SKM-1 treated with dmso at 0.1 percent for 144 hours (cell line): Measurements from ENCODE around the gene TMCO4.

Source experiments
- DNase-seq: peaks from one replicate; lab custom pipeline; 2025; ENCODE audit not compliant: unreplicated experiment; lab: John Stamatoyannopoulos, UW

TMCO4 gene

DNA sequence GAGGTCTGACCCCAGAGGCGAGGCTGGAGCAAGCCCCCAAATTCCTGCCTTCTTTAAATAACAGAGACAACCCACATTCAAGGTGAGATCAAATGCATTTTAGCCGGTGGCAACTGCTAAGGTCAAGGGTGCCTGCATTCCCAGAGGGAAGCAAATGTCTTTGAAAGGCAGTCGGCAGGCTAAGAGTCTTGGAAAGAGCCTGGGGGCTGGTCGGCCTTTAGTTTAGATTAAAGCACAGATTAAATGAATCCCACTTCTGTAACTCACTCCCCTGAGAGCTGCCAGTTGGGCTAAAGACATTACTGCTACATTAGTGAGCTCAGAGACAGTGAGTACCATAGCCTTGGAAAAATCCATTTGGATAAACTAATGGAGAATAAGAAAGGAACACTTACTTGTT, 75.8 kb downstream of the TMCO4 start:
- DNase-seq = no peak

DNA sequence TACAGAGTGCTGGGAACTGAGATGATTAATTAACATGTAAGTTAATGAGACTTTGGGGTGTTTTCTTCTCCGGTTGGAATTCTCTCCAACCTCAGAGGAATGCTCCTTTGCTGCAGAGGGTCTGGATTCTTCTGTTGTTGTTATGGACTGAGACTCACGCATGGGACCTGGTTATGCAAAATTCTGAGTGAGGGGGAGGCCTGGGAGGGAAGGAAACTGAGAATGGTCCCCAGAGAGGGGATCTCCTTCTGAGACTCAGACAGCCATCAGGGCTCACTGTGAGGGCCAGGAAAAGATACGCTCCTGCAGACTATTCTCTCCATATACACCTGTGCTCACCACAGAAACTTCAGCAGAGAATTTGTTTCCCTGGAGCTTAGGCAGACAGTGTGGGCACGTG, 78.7 kb downstream of the TMCO4 start:
- DNase-seq = no peak

DNA sequence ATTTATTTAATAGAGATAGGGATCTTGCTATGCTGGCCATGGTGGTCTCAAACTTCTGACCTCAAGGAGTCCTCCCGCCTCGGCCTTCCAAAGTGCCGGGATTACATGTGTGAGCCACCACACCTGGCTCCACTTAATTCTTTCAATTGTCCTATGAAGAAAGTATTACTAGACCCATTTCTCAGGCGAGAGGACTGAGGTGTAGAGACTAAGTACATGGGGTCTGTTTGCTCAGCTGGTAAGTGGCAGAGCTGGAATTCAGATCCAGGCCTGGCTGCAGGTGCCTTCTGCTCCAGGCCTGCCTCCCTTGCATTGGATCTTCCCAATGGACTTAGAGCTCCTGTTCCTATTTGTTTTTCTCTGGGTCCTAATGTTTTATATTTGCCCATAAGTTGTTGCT, 79.5 kb downstream of the TMCO4 start:
- no peak for DNase-seq

DNA sequence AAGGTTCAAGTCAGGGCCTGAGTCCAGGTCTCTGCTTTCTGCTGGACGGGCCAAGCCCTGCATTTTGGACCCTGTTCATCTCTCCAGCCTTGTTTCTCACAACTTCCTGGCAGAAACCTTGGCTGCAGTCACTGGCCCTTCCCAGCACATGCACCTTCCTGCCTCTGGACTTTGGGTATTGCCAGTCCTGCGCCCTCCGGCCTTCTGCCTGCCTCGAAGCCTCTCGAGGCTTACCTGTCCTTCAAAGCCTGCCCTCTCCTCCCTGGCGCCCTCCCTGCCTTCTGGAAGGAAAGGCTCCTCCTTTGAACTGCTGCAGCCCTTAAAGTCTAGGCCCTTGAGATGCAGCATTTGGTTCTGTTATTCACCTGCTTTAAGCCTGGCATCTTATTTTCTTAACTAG, 82.2 kb downstream of the TMCO4 start:
- DNase-seq = no peak

DNA sequence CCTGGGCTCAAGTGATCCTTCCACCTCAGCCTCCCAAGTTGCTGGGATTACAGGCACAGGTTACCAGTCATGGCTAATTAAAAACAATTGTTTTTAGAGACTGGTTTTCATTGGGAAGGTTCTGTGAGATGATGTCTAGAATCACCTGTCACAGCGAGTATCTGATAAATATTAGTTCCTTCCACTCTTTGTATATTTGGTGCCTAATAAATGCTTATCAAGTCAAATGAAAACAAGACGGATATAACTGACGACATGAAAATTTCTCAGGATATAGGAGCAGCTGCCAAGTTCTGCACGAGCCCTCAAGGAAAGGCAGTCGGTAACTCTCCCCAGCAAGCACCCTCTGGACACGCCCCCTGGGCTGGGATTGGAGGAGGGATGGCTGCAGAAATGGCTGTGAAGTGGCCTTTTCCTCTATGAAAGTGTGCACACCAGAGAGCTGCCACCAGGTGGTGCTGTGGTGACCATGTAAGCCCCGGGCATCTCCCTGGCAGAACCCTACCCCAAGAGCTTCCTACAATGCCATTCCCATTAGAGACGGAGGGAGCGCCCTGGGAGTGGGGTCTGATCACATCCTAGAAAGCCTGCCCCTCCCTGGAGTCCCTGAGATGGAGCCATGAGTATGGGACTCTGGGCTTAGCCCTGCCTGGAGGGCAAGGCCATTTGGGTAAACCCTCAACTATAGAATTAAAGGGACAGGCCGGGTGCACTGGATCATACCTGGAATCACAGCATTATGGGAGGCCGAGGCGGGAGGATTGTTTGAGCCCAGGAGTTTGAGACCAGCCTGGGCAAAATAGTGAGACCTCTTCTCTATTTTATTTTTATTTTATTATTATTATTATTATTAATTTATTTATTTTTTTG, 84.1 kb downstream of the TMCO4 start:
- peak; percentile 83 for DNase-seq

DNA sequence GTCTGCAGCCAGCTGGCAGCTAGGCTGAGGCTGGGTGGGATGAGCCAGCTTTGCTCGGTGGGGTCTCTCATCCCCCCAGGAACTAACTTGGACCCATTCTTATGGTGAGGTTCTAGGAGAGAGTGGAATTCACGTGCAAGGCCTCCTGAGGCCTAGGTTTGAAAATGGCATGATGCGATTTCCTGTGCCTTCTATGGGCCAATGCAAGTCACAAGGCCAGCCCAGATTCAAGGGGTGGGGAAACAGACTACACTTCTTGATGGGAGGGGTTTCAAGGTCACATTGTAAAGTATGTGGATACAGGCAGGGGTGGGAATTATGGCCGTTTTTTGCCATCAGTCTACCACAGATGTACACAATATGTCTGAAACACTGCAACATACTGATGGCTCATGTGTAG, 86.8 kb downstream of the TMCO4 start:
- DNase-seq = no peak

DNA sequence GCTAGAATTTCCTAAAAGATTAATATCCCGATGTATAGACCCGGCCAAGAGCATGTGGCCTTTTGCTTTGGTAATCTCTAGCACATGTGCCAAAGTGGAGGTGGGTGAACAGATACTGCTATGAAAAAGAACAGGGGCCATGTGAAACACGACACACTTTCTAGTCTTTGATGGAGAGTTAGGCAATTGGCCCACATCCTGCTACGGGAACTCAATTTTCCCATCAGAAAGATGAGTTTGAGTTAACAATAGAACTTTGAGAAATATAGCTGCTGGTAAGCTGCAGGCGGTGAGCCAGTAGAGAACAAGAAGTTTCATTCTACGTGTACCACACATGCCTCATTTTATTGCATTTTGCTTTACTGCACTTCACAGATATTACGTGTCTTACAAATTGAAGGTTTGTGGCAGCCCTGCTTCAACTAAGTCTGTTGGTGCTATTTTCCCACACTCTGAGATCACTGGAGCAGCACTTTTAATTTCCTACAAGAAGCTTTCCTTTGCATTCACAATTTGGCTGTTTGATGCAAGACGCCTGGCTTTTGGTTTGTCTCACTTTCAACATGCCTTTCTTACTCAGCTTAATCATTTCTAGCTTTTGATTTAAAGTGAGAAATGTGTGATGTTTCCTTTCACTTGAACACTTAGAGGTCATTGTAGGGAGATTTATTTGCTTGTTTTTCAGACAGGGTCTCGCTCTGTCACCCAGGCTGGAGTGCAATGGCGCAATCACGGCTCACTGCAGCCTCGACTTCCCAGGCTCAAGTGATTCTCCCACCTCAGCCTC, 88.7 kb downstream of the TMCO4 start:
- no peak for DNase-seq

DNA sequence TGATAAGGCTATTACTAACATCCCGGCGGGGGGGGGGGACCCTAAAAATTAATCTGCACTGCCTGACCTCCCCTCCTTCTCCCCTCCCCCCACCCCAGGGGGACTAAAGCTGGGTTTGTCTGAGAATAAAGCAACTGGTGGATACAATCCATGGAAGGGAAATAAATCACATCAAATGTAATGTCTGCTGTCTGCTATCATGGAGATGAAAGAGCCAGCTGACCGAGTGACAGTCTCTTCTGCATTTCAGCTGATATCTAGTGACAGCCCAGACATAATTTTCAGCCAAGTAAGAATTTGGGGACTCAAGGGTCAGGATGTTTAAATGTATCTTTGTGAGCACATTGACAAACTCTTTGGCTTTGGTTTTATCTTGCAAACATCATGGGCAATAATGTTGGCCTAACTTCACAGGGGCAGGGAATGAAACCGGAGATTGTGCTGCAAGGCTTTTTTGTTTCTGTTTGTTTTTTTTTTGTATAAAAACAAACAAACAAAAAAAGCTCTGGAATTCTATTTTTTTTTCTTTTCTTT, 90.4 kb downstream of the TMCO4 start:
- no peak for DNase-seq

DNA sequence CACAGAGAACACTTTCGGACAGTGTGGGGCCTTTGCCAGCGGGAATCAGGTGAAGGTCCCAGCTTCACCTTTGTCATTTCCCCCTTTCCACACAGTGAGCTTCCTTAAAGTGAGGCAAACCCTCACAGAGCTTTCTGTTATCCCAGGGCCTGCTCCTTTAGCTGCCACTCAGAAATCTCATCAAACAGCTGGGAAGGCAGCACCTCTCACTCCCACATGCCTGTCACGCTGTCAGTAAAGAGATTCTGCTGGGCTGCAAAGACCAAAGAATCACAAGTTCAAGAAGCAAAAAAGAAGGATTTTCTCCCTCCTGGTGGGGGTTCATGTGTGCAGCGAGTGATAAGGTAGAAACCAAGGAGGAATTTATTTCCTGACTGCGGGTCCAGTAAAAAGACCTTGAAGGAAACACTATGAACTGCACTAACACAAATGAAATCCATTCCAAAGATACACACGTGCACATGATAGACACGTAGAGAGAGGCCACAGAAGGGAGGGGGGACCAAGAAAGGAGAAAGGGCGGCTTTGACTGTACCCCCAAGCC, 91.1 kb downstream of the TMCO4 start:
- no peak for DNase-seq

DNA sequence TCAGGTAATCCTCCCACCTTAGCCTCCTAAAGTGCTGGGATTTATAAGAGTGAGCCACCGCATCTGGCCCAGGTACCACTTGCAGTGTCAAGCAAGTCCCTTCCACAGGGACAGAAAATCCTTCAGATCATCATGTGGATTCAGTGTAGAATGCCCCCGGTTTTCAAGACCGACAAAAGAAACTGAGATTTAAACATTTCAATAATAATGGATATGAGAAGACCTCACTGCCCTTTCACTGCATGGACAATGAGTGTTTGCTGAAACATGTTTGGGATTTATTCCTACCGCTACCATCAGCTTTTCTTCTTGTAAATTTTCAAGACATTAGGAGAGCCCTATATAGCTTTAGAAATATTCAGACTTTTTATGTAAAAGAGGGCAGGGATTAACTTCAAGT, 93.6 kb downstream of the TMCO4 start:
- no peak for DNase-seq

DNA sequence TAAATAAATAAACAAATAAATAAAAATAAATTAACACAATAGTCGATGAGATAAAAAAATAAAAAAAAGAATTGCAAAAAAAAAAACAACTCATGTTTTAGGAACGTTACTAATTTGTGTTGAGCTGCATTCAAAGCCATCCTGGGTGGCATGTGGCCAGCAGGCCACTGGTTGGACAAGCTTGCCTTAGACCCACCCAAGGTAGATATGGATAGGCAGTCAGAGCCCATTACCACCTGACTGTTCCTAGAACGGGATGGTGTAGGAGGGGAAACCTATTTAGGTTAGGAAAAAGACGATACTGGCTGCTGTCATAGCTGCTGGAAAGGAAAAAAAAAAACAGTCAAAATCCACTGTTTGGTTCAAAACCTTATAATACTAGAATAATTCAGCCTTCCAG, 94.3 kb downstream of the TMCO4 start:
- DNase-seq = no peak

DNA sequence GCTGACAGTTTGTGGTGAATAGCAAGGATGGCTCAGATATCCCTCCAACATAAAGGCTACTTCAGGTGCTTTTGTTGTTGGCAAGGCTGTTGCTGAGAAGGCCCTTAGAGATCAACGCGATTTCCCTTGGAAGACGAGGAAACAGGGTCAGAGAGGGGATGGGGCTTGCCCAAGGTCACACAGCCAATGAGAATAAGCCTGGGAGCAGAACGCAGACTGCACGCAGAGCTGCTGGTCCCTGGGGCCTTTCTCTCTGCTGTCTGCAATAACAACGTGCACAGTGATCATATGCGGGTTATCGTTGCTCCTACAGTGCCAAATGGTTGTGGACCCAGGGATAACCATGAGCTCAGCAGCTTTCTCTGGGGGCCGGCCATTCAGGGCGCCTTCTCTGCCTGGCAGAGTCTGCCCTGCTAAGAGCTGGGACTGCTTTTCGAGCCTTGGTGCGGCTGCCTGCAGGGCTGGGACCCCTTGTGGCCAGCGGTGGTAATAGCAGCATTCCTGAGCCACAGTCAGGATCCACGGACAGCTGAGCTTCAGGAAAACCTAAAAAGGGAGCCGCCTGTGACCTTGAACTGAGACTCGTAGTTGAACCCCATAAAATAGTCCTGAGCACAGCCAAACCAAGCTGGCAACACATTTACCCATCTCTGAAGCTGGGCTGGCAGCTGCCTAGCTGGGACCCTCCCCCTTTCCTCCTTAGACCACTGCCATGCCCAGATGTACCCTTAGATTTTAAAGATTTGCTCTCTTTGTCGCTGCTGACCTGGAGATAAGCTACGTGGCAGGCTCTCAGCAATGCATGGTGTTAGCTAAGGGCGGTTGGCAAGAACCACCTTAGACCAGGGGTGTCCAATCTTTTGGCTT, 95.2 kb downstream of the TMCO4 start:
- peak; percentile 20 for DNase-seq

DNA sequence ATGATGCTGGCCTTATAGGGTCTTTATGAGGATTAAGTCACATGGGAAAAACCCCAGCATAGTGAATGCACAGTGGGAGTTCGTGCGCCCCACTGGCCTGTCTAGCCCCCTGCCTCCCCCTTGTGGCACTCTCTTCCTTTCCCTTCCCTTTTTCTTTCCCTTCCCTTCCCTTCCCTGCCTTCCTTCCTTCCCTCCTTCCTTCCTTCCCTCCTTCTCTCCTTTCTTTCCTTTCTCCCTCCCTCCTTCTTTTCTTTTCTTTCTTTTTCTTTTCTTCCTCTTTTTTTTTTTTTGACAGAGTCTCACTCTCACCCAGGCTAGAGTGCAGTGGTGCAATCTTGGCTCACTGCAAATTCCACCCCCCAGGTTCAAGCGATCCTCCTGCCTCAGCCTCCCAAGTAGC, 96.4 kb downstream of the TMCO4 start:
- no peak for DNase-seq

DNA sequence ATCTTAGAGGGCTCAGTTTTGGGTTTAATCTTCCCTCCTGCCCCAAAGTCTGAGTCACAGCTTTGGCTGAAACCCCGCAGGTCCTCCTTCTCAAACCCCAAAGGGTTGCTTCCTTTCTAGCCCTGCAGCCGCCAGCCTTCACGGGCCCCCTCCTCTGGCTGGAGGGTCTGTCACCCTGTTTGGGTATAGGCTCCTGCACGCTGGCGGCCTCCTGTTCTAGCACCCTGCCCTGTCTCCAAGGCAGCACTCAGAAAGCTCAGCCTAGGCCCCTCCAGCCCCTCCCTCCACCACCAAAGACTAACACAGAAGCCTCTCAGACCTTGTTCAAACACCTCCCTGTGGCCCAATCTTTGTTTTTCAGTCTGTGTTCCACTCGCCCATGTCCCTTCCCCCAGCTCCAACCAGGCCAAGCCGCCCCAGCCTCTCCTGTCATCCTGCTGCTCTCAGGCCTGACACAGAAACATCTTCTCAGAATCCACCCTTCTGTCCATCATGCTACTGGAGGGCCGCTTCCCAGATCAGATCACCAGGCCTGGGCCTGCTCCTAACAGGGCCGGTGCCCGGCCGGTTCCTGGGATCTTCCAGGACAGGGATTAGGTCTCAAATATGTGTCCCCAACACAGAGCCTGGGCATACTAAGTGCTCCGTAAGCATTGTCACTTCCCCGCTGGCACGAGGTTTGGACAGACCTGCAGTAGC, 99.5 kb downstream of the TMCO4 start:
- no peak for DNase-seq

DNA sequence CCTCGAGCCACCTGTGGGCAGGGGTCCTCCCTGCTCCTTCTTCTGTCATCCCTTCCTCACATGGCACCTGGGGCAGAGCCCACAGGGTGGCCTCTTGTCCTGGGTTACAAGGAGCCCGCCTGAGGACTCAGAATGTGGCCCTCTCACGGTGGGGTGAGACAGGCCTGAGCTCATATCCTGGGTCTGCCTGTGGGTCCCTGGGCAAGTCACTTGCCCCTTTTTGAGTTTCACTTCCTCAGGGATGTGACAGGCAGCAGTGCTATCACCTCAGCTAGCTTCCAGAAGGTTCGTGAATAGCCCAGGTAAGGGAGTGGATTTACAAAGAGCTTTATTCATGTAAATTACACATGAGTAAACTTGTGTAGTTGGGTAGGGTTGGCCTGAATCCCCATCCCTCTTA, 101.5 kb downstream of the TMCO4 start:
- no peak for DNase-seq

DNA sequence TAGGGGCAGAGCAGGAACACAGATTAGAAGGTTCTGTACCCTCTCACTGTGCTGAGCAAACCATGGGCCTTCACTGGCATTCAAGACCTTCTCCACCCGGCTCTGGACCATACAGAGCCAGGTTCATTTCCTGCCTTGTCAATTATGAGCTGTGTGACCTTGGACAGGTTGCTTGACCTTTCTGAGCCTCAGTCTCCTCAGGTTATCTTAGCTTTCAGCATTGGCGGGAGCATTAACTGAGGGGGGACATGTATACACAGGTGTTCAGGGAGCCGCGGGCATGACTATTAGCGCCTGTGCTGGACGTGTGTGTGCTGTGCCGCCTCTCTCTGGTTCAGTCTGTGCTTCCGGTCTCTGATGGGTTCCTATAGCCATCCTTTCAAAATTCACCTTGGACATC, 102.9 kb downstream of the TMCO4 start:
- DNase-seq = no peak

DNA sequence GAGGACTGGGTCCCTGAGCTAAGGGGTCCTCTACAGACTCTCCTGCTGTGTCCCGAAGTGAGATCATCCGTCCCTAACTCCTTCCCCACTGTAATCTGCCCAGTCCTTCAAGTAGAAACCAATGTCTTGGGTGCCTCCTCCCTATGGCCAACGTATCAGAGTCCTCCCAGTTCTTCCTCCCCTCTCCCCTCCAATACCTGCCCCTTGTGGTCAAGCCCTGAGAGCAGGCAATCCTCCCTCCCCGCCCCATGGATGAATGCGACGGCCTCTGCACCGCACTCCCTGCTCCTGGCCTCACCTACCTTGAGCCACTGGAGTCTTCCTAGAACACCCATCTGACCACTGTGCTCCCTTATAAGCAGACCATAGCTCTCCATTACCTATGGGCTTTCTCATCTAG, 103.9 kb downstream of the TMCO4 start:
- DNase-seq = no peak

DNA sequence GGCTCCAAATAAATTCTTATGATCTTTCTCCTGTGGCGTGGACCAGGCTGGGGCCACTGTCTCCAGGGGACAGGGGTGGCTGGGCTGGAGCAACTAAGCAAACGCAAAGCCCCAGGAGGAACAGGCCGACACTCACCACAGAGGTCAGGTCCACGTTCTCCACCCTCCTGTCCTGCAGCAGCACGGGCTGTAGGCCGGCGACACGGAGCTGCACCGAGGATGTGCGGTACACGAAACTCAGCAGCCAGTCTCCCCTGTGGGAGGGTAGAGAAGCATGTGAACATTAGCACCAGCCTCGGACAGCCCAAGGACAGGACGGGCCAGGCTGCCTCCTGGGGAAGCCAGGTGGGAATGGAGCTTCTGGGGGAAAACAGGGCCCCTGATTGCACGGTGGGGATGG, 105.4 kb downstream of the TMCO4 start:
- no peak for DNase-seq

DNA sequence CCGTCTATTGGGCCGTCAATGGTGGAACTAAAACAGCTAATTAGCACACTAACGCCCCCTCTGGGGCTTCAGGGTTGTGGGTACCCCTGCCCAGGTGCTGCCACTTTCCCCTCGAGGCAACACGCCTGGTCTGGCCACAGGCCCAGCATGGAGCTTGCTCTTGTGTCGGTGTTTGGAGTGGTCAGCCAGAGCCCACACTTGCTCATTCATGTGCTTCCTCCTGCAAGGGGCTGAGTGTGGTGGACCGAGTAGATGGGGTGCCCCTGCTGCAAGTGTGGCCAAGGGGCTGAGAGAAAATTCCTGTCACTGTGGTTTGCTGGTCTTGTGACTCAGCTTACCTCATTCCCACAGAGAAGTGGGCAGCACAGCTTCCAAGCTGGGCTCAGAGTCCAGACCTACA, 109.4 kb downstream of the TMCO4 start:
- DNase-seq = no peak

DNA sequence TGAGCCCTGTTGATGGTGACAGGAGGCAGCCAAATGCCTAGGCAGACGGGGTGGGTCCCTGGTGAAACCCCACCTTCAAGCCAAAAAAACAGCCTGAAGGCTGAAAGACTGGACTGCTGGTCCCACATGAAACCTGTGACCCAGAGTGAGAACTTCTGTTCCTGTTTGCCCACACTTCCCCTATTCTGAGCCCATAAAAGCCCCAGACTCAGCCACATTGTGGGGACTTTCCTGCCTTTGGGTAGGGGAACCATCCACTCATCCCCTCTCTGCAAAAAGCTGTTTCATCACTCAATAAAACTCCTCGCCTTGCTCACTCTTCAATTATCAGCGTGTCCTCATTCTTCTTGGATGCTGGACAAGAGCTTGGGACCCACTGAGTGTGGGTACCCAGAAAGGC, 109.9 kb downstream of the TMCO4 start:
- DNase-seq = no peak
